A673 (cell line): ENCODE measurements around the gene PARD3. TPM values are rescaled to one million over a fixed set of nuclear protein-coding genes. Genes with fewer than 3 reads are reported as not detected.
"Not testable (repeated sequence)": the region's sequence is repeated elsewhere in the genome, so short reads cannot be mapped to it uniquely, and the experiment has no call there.

Experiments
- BruUV-seq: library from RNA; stranded (reverse); fragments of 400-500 nt; replicated peaks from 2 replicates; lab custom pipeline; 2021; lab: Mats Ljungman, UMichigan
- CTCF ChIA-PET: fragments of 300-600 bp; sonication (Branson Sonifier 250); formaldehyde crosslinking; loops from one replicate; lab custom pipeline; 2022; ENCODE audit warnings: antibody characterized with exemption; lab: Charles Lee
- POLR2A ChIA-PET: fragments of 300-600 bp; sonication (Branson Sonifier 250); formaldehyde crosslinking; loops from one replicate; lab custom pipeline; 2022; ENCODE audit warnings: antibody characterized with exemption; ENCODE audit not compliant: low non-redundant PET; lab: Charles Lee
- DNase-seq: peaks from one replicate; pipeline ENCODE4 v3.0.0-alpha.2; 2015; ENCODE audit warnings: low spot score
- H3K27ac ChIP-seq: fragments of 200-600 bp; sonication (generic); 2 replicates; pipeline ENCODE4 v1.5.1; 2016; ENCODE audit warnings: mixed run types, low read depth, mild to moderate bottlenecking, mixed read lengths, antibody characterized with exemption, low read length; ENCODE audit not compliant: poor library complexity, severe bottlenecking
- H3K27me3 ChIP-seq: fragments of 200-600 bp; sonication (generic); replicated peaks from 2 replicates; pipeline ENCODE4 v1.6.1; 2017; ENCODE audit warnings: mixed run types, low read depth, mild to moderate bottlenecking, mixed read lengths, antibody characterized with exemption, low read length; ENCODE audit not compliant: insufficient read depth, poor library complexity
- H3K36me3 ChIP-seq: fragments of 200-600 bp; sonication (generic); 2 replicates; pipeline ENCODE4 v1.6.1; 2016; ENCODE audit warnings: mixed run types, mild to moderate bottlenecking, mixed read lengths, antibody characterized with exemption, low read length; ENCODE audit not compliant: insufficient read depth, poor library complexity, severe bottlenecking
- H3K4me1 ChIP-seq: fragments of 200-600 bp; sonication (generic); 2 replicates; pipeline ENCODE4 v1.6.1; 2017; ENCODE audit warnings: mixed run types, mild to moderate bottlenecking, mixed read lengths, antibody characterized with exemption, low read length; ENCODE audit not compliant: insufficient read depth, poor library complexity, severe bottlenecking
- H3K4me3 ChIP-seq: fragments of 200-600 bp; sonication (generic); 2 replicates; pipeline ENCODE4 v1.5.1; 2016; ENCODE audit warnings: low read depth, mixed run types, mild to moderate bottlenecking, mixed read lengths, low read length; ENCODE audit not compliant: poor library complexity, severe bottlenecking
- H3K9me3 ChIP-seq: fragments of 200-600 bp; sonication (generic); 2 replicates; pipeline ENCODE4 v1.6.1; 2016; ENCODE audit warnings: mixed run types, low read depth, mild to moderate bottlenecking, mixed read lengths, antibody characterized with exemption, low read length; ENCODE audit not compliant: poor library complexity, severe bottlenecking
- CTCF ChIP-seq: fragments of 300-800, 200-600 bp; sonication (generic); conservative IDR thresholded peaks from 2 replicates; pipeline ENCODE4 v1.5.1; 2017; ENCODE audit warnings: low read depth, mild to moderate bottlenecking, antibody characterized with exemption, low read length, moderate library complexity, mixed read lengths
- EZH2 ChIP-seq: fragments of 200-600 bp; sonication (generic); IDR thresholded peaks from 2 replicates; pipeline ENCODE4 v1.6.1; 2017; ENCODE audit warnings: borderline replicate concordance, low read depth, mild to moderate bottlenecking, mixed read lengths, antibody characterized with exemption, low read length; ENCODE audit not compliant: poor library complexity, severe bottlenecking
- intact Hi-C: fragments of 100-400 bp; cut with micrococcal nuclease; formaldehyde crosslinking; loops from one replicate; pipeline ENCODE4 v1.10.0; 2022; ENCODE audit not compliant: unreplicated experiment
- total RNA-seq: library from RNA; stranded (reverse); gene quantifications from 2 replicates; pipeline ENCODE4 v1.2.3, GENCODE V29; 2021

PARD3 gene
- total RNA-seq, 1 experiment from 2014 or later: 28.0 TPM

GRCh38 chr10:34850036-34850435 lies 34.9 kb upstream of the PARD3 start:
- intact Hi-C loops: no loop called here
- Histone ChIP-seq H3K36me3 (no peaks in the 10 kb centered on the region), H3K9me3 (no peaks in the 10 kb centered on the region), H3K4me3 (no peak overlapping the region), H3K27me3 (no peaks in the 10 kb centered on the region), H3K4me1 (no peaks in the 10 kb centered on the region), H3K27ac (no peak overlapping the region)
- DNase-seq: no peak
- ChIA-PET POLR2A (no interaction called here), CTCF (no interaction called here)
- BruUV-seq: no TSS peak
- no peak for TF ChIP-seq CTCF
- TF ChIP-seq EZH2: no peak

- intact Hi-C loops: no loop called here
- Histone ChIP-seq H3K27me3 (no peaks in the 10 kb centered on the region), H3K9me3 (no peaks in the 10 kb centered on the region), H3K4me3 (no peak overlapping the region), H3K36me3 (no peaks in the 10 kb centered on the region), H3K27ac (no peak overlapping the region), H3K4me1 (no peaks in the 10 kb centered on the region)
- DNase-seq: no peak
- no TSS peak for BruUV-seq
- ChIA-PET POLR2A (no interaction called here), CTCF (no interaction called here)
- TF ChIP-seq CTCF (no peak), EZH2 (no peak)
Measured at GRCh38 chr10:34845070-34845469, 30.0 kb upstream of the PARD3 start.

- BruUV-seq: no TSS peak
- Histone ChIP-seq H3K4me3 (no peak overlapping the region), H3K9me3 (no peaks in the 10 kb centered on the region), H3K4me1 (no peaks in the 10 kb centered on the region), H3K36me3 (no peaks in the 10 kb centered on the region), H3K27me3 (no peaks in the 10 kb centered on the region), H3K27ac (no peak overlapping the region)
- POLR2A ChIA-PET: interaction anchor here (0.6 kb wide), 1 partner anchor 24 kb away, joined by 7 read pairs; no protein-coding TSS in a partner anchor
- CTCF ChIA-PET: no interaction called here
- TF ChIP-seq EZH2 (no peak), CTCF (no peak)
- intact Hi-C loops: no loop called here
- DNase-seq: no peak
Measured at GRCh38 chr10:34844448-34844847, 29.4 kb upstream of the PARD3 start.

- POLR2A ChIA-PET, H3K9me3 ChIP-seq, DNase-seq, H3K36me3 ChIP-seq, intact Hi-C loops, H3K4me3 ChIP-seq, CTCF ChIA-PET, BruUV-seq, H3K27ac ChIP-seq, H3K4me1 ChIP-seq, H3K27me3 ChIP-seq: not testable (repeated sequence)
Measured at GRCh38 chr10:34843470-34843869, 28.4 kb upstream of the PARD3 start.
